Stimulated activated memory B cell treated with anti-CD40 and anti-IgM and Interleukin-4, amounts not matched to agents 10 μg/mL and 1 μg/mL and 100 μg/mL, for 72 hours (primary cell): ENCODE measurements around the gene CD3E.

Experiments used
- ATAC-seq: fragments of 150-1000 bp; cut with Tn5 transposase; 2 replicates; pipeline ENCODE4 v1.10.0; 2021
- H3K27ac Mint-ChIP-seq: one replicate; pipeline ENCODE4 v1.8.0; 2022; ENCODE audit warnings: mild to moderate bottlenecking, mixed read lengths
- H3K27me3 Mint-ChIP-seq: one replicate; pipeline ENCODE4 v1.8.0; 2022; ENCODE audit warnings: mixed read lengths
- H3K36me3 Mint-ChIP-seq: one replicate; pipeline ENCODE4 v1.8.0; 2022; ENCODE audit warnings: mixed read lengths
- H3K4me1 Mint-ChIP-seq: one replicate; pipeline ENCODE4 v1.8.0; 2022; ENCODE audit warnings: mixed read lengths
- H3K4me3 Mint-ChIP-seq: one replicate; pipeline ENCODE4 v1.8.0; 2022; ENCODE audit warnings: mild to moderate bottlenecking, moderate library complexity, mixed read lengths
- H3K9me3 Mint-ChIP-seq: one replicate; pipeline ENCODE4 v1.8.0; 2022; ENCODE audit warnings: mixed read lengths

Gene CD3E

DNA sequence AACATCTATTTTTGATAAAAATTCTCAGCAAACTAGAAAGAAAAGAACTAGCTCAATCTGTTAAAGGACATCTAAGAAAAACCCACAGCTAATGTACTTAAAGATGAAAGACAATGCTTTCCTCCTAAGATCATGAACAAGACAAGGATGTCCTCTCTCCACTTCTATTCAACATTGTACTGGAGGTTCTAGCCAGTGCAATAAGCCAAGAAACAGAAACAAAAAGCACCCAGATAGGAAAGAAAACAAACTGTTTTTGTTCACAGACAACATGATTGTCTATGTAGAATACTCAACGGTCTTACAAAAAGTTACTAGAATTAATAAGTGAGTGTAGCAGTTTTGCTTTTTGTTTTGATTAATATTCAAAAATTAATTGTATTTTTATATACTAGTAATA lies 30.2 kb downstream of the CD3E start:
- Mint-ChIP-seq H3K9me3 (no peaks in the 10 kb centered on the region), H3K27me3 (no peaks in the 10 kb centered on the region), H3K27ac (no peak overlapping the region), H3K4me1 (peaks cover 18% of the 10 kb centered on the region), H3K36me3 (no peaks in the 10 kb centered on the region), H3K4me3 (no peak overlapping the region)
- no peak for ATAC-seq

DNA sequence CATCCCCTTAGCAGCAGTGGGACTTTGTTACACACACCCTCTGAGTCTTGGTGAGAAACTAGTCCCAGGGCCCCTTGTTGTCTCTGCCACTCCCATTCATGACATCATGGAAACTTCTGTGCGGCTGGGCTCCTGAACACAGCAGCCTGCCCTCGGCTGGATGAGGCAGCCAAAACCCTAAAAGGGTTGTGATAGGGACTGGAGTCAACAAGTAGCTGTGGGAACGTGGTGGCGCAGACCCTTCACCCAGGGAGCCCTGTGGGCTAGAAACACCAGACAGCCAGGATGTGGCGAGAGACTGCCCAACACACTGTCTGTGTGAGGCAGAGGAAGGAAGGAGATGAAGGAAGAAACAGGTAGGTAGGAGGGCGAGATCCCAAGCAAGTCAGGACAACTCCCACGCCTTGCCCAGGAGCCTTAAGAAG lies 34.1 kb downstream of the CD3E start:
- Mint-ChIP-seq H3K4me1 (peaks cover 20% of the 10 kb centered on the region), H3K27ac (peak overlapping the region; percentile 84), H3K9me3 (no peaks in the 10 kb centered on the region), H3K4me3 (peak overlapping the region; percentile 51), H3K27me3 (no peaks in the 10 kb centered on the region), H3K36me3 (no peaks in the 10 kb centered on the region)
- ATAC-seq = peak; percentile 65

DNA sequence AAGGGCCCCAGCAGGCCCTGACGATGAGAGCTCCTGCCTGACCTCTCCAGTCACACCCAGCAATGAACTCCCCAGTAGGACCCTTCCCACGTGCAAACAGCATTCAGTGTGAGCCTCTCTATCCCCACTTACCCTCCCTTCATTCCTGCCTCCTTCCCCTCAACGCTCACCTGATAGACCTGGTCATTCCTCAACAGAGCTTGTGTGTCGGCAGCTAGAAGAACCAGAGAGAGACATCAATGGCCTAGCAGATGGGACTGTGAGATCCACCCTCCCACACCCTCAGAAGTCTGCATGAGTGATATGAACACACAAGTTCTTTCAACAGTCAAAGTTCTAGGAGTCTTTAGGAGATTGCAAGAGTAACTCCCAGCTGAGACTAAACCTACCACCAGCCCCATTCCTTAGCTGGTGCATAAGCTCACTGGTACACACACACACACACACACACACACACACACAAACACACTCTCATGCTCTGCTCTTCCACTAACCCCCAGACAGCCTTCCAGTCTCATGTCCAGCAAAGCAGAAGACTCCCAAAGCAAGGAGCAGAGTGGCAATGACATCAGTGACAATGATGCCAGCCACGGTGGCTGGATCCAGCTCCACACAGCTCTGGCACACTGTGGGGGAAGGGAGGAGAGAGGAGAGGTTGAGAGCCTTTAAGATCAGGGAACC lies 34.9 kb downstream of the CD3E start:
- Mint-ChIP-seq H3K36me3 (no peaks in the 10 kb centered on the region), H3K27me3 (no peaks in the 10 kb centered on the region), H3K9me3 (no peaks in the 10 kb centered on the region), H3K4me1 (peaks cover 20% of the 10 kb centered on the region), H3K4me3 (no peak overlapping the region), H3K27ac (peak overlapping the region; percentile 84)
- ATAC-seq = no peak

DNA sequence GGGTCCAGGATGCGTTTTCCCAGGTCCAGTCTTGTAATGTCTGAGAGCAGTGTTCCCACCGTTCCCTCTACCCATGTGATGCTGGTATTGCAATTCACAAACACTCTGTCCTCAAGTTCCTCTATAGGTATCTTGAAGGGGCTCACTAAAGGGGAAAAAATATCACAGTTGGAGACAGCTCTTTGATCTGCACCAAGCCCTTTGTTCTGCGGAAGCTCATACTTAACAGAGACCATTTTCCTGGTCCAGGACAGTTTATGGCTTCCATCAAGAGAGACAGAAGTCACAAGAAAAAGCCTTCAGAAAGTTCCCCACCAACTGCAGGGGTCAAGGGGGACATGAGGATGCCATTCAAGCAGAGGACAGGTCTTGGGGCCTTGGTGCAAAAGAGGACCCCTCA lies 35.9 kb downstream of the CD3E start:
- H3K4me3 Mint-ChIP-seq = no peak overlapping the region
- H3K9me3 Mint-ChIP-seq = no peaks in the 10 kb centered on the region
- ATAC-seq = no peak
- peaks cover 9% of the 10 kb centered on the region for H3K27me3 Mint-ChIP-seq
- no peaks in the 10 kb centered on the region for H3K36me3 Mint-ChIP-seq
- H3K4me1 Mint-ChIP-seq = peaks cover 22% of the 10 kb centered on the region
- no peak overlapping the region for H3K27ac Mint-ChIP-seq

DNA sequence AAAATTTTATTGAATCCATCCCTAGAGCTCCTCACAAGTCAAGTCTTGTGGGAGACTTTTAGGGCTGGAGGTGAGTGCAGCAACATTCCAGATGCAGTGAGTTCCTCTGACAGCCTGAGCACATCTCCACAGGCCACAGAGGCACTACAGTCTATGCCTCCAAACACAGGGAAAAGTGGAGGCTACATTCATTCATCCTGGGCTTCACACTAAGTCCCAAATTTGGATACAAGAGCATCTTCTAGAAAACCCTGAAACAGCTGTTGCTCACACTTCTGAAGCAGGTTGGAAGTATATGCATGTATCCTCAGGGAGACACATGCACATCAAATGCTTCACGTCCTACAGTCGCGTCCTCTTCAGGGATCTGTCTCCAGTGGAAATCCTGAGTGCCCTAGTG lies 36.7 kb downstream of the CD3E start:
- H3K36me3 Mint-ChIP-seq = no peaks in the 10 kb centered on the region
- no peaks in the 10 kb centered on the region for H3K9me3 Mint-ChIP-seq
- H3K27me3 Mint-ChIP-seq = peaks cover 14% of the 10 kb centered on the region
- H3K4me1 Mint-ChIP-seq = peaks cover 25% of the 10 kb centered on the region
- ATAC-seq = no peak
- no peak overlapping the region for H3K4me3 Mint-ChIP-seq
- no peak overlapping the region for H3K27ac Mint-ChIP-seq

DNA sequence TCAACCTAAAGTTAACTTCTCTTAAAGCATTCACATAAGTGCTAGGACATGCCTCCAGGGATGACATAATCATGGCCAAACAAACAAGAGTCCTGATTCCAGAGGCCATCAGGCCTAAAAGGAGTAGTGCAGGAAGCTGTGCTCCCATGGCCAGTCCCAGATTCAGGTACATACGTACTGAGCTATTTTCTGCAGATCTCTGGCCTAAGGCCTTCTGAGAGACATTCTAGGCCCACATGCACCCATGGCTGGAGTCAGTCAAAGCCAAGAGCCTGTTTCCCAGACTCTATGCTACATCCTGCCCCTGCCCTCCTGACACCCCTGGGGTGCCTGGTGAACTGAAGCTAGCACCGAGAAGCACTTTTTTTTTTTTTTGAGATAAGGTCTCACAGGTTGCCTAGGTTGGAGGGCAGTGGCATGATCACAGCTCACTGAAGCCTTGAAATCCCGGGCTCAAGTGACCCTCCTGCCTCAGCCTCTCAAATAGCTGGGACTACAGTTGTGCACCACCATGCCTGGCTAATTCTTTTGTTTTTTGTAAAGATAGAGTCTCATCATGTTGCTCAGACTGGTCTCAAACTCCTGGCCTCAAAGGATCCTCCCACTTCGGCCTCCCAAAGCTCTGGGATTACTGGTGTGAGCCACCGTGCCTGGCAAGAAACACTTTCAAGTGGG lies 37.4 kb downstream of the CD3E start:
- H3K4me1 Mint-ChIP-seq = peaks cover 25% of the 10 kb centered on the region
- ATAC-seq = no peak
- H3K27ac Mint-ChIP-seq = no peak overlapping the region
- no peaks in the 10 kb centered on the region for H3K9me3 Mint-ChIP-seq
- H3K4me3 Mint-ChIP-seq = no peak overlapping the region
- H3K36me3 Mint-ChIP-seq = no peaks in the 10 kb centered on the region
- peaks cover 14% of the 10 kb centered on the region for H3K27me3 Mint-ChIP-seq

DNA sequence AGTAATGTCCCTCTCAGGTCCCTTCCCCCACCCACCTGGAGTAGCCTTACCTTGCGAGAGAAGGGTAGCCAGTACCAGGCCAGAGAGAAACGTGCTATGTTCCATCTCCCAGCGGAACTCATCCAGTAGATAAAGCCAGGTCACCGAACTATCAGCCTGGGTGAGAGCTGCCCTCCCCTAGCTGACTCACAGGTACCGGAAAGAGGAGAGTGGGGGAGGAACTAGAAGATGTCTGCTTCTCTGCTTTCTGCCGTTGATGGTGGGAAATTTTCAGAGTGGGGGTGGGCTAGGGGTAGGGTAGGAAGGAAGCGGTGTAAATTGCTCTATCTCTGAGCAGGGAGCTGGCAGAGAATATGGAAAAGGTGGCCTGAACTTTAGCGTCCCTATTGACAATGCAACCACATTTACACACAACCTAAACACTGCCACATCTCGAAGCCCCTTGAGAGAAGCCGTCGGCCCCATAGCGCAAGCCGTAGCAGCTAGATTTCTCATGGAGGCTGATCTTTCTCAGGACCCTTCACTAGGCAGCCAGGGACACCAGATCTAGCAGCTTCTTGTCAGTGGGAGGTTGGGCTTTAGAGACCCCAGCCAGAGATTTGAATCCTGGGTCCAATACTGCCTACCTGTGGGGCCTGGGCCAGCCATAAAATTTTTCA lies 38.1 kb downstream of the CD3E start, which contains the start of gene CD3D:
TSS of gene CD3D (minus strand) at position 203 of the 659 bp plus-strand sequence. CDS start at position 105, 98 bp downstream.
- peaks cover 25% of the 10 kb centered on the region for H3K4me1 Mint-ChIP-seq
- no peaks in the 10 kb centered on the region for H3K36me3 Mint-ChIP-seq
- no peaks in the 10 kb centered on the region for H3K9me3 Mint-ChIP-seq
- peaks cover 14% of the 10 kb centered on the region for H3K27me3 Mint-ChIP-seq
- no peak within 1 kb of the TSS for H3K27ac Mint-ChIP-seq
- no peak for ATAC-seq
- no peak within 1 kb of the TSS for H3K4me3 Mint-ChIP-seq

DNA sequence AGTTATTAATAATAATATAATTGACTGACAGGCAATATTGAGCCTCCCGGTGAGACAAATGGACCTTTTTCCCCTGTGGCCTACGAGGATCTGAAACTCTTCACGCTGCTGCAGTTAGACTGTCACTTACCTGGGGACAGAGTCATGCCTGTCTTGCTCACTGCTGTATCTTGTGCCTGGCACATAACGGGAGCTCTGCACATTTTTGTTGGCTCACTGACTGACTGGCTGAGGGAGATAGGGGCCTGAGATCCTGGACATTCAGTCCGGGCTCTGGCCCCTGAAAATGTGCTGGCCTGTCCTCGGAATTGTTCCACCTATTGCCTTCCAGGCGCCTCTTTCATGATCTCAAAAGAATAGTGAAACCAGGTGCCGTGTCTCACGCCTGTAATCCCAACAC lies 38.7 kb downstream of the CD3E start:
- Mint-ChIP-seq H3K9me3 (no peaks in the 10 kb centered on the region), H3K27me3 (peaks cover 14% of the 10 kb centered on the region)
- no peak for ATAC-seq

DNA sequence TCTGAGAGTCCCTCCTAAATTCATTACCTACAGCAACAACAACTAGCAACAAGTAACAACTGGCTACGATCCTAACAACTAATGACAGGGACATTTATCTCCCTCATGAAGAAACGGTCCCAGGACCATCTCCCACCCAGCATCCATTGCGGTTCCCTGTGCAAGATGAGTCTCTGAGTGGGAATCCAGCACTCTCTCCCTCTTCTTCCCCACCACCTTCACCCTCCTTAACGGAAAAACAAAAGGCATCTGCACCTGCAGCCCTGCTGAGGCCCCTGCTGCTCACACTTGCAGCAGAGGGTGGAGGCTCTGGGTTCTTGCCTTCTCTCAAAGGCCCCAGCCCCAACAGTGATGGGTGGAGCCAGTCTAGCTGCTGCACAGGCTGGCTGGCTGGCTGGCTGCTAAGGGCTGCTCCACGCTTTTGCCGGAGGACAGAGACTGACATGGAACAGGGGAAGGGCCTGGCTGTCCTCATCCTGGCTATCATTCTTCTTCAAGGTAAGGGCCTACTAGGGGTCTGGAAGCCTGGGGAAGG lies 39.5 kb downstream of the CD3E start, which contains the start of gene CD3G:
TSS of gene CD3G (plus strand) at position 364 of the 535 bp plus-strand sequence. CDS start at position 444, 80 bp downstream.
- ATAC-seq = no peak
- Mint-ChIP-seq H3K27me3 (peaks cover 22% of the 10 kb centered on the region), H3K4me3 (no peak within 1 kb of the TSS), H3K4me1 (peaks cover 13% of the 10 kb centered on the region), H3K27ac (no peak within 1 kb of the TSS), H3K9me3 (no peaks in the 10 kb centered on the region), H3K36me3 (no peaks in the 10 kb centered on the region)

More for the DNA sequence above, 38.7 kb downstream of the CD3E start:
- H3K36me3 Mint-ChIP-seq = no peaks in the 10 kb centered on the region
- H3K4me1 Mint-ChIP-seq = peaks cover 21% of the 10 kb centered on the region
- no peak overlapping the region for H3K4me3 Mint-ChIP-seq
- no peak overlapping the region for H3K27ac Mint-ChIP-seq

DNA sequence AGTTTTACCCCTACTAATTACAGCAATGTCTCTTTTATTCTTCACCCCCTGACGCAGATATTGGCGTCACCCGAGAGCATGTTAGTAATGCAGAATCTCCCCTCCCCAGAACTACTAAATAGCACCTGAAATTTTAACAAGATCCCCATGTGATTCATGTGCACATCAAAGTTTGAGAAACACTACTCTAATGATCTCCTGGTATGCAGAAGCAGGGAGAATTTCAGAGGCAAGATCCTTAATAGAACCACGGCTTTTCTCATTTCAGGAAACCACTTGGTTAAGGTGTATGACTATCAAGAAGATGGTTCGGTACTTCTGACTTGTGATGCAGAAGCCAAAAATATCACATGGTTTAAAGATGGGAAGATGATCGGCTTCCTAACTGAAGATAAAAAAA lies 44.9 kb downstream of the CD3E start:
- ATAC-seq = no peak
- Mint-ChIP-seq H3K27me3 (peaks cover 32% of the 10 kb centered on the region), H3K36me3 (no peaks in the 10 kb centered on the region), H3K9me3 (no peaks in the 10 kb centered on the region), H3K4me1 (peaks cover 5% of the 10 kb centered on the region), H3K27ac (no peak overlapping the region), H3K4me3 (no peak overlapping the region)

DNA sequence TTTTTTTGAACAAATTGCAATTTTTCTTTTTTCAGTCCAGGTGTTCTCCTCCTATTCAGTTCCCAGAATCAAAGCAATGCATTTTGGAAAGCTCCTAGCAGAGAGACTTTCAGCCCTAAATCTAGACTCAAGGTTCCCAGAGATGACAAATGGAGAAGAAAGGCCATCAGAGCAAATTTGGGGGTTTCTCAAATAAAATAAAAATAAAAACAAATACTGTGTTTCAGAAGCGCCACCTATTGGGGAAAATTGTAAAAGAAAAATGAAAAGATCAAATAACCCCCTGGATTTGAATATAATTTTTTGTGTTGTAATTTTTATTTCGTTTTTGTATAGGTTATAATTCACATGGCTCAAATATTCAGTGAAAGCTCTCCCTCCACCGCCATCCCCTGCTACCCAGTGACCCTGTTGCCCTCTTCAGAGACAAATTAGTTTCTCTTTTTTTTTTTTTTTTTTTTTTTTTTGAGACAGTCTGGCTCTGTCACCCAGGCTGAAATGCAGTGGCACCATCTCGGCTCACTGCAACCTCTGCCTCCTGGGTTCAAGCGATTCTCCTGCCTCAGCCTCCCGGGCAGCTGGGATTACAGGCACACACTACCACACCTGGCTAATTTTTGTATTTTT lies 48.7 kb downstream of the CD3E start:
- Mint-ChIP-seq H3K36me3 (no peaks in the 10 kb centered on the region), H3K4me3 (no peak overlapping the region), H3K27ac (no peak overlapping the region), H3K9me3 (no peaks in the 10 kb centered on the region), H3K27me3 (peaks cover 18% of the 10 kb centered on the region), H3K4me1 (no peaks in the 10 kb centered on the region)
- no peak for ATAC-seq

DNA sequence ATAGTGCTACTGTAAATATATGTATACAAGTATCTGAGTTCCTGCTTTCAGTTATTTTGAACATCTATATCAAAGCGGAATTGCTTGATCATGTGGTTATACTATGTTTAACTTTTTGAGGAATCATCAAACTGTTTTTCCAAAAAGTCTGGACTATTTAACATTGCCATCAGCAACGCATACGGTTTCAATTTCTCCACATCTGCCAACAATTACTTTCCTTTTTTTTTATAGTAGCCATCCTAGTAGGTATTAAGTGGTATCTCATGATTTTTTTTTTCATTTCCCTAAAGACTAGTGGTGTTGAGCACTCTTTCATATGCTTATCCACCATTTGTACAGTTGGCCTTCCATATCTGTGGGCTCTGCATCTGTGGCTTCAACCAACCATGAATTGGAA lies 53.5 kb downstream of the CD3E start:
- Mint-ChIP-seq H3K27me3 (no peaks in the 10 kb centered on the region), H3K4me3 (no peak overlapping the region), H3K9me3 (no peaks in the 10 kb centered on the region), H3K36me3 (no peaks in the 10 kb centered on the region), H3K27ac (no peak overlapping the region), H3K4me1 (peaks cover 30% of the 10 kb centered on the region)
- ATAC-seq = no peak

DNA sequence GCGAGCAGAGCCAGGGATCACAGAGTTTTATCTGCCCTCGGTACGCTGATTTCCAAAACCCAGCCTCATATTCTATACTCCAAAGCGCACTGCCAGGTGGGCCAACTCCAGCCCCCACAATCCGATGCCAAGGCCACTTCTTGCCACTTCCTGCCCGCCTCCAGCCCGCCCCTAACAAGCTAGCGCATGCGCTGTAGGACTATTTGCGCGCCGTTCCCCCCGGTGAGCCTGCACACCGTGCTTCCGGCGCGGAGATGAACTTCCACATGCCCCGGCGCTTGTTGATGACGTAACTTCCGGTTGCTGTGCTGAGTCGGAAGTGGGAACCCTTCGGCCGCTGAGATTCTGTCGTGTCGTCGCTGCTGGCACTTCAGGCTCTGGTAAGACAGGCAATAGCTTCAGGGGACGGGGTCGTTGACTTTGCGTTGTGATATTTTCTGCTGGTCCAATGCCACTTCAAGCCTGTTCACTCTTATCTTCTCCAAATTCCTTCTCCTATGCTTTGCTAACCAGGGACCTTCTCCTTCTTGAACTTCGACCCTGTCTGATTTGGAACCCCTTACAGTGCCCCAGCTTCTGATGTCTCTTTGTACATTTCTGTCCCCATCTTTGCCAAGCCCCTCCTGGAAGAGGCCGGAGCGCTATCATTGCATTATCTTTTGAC lies 54.9 kb downstream of the CD3E start, which contains the start of gene UBE4A:
TSS of gene UBE4A (plus strand) at position 306 of the 664 bp plus-strand sequence. CDS start 5,481 bp downstream, outside the sequence.
- Mint-ChIP-seq H3K4me1 (peaks cover 37% of the 10 kb centered on the region), H3K9me3 (no peaks in the 10 kb centered on the region), H3K27ac (peak within 1 kb of the TSS; percentile 91), H3K36me3 (no peaks in the 10 kb centered on the region), H3K4me3 (peak within 1 kb of the TSS; percentile 98), H3K27me3 (no peaks in the 10 kb centered on the region)
- ATAC-seq = peak; percentile 98

DNA sequence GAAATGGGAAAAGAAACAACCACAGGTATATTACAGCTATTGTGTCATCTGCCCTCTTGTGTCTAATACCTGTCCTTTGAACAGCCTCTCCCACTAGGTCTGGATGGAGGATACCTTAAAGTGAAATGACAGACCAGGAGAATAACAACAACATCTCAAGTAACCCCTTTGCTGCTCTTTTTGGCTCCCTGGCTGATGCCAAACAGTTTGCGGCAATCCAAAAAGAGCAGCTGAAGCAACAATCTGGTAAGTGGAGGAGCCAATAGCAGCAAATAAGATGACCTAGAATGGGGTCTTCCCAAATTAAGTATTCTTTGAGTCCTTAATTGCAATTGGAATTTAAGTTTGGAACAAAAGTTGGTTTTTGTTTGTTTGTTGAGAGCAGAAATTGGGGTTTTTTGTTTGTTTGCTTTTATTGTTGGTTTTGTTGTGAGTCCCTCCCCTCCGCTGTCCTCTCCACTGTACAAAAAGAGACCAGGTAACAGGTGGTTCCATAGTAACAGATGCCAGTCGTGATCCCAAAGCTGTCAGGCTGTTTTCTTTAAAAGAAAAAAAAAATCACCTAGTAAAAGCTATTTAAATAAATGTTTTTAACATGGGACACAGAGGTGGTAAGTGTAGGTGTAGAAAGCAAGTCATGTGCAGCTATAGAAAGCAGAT lies 60.6 kb downstream of the CD3E start:
- Mint-ChIP-seq H3K4me1 (peaks cover 23% of the 10 kb centered on the region), H3K27ac (no peak overlapping the region), H3K9me3 (no peaks in the 10 kb centered on the region), H3K36me3 (peaks cover 37% of the 10 kb centered on the region), H3K4me3 (no peak overlapping the region), H3K27me3 (no peaks in the 10 kb centered on the region)
- no peak for ATAC-seq
